ENCODE measurements around the gene VPS9D1.
"Not testable (repeated sequence)": the region's sequence is repeated elsewhere in the genome, so short reads cannot be mapped to it uniquely, and the experiment has no call there.

The VPS9D1 gene

GRCh38 chr16:89669755-89670154 is 50.9 kb downstream of the VPS9D1 start:
- DNase-seq (ENCODE audit: insufficient read length, low spot score) (no peak), FAIRE-seq (no peak)

- no peak for FAIRE-seq
- no peak for DNase-seq (ENCODE audit: insufficient read length, low spot score)
Measured at GRCh38 chr16:89668790-89669158, 51.9 kb downstream of the VPS9D1 start.

GRCh38 chr16:89667633-89668032 is 53.1 kb downstream of the VPS9D1 start:
- no peak for FAIRE-seq
- DNase-seq (ENCODE audit: insufficient read length, low spot score), result no peak

- FAIRE-seq; DNase-seq (ENCODE audit: insufficient read length, low spot score): not testable (repeated sequence)
Measured at GRCh38 chr16:89667000-89667399, 53.7 kb downstream of the VPS9D1 start.

- FAIRE-seq; DNase-seq (ENCODE audit: insufficient read length, low spot score): not testable (repeated sequence)
Measured at GRCh38 chr16:89664238-89664637, 56.5 kb downstream of the VPS9D1 start.

- DNase-seq (ENCODE audit: insufficient read length, low spot score) (no peak), FAIRE-seq (no peak)
Measured at GRCh38 chr16:89661215-89661614, 59.5 kb downstream of the VPS9D1 start.

- DNase-seq (ENCODE audit: insufficient read length, low spot score), result no peak
- no peak for FAIRE-seq
Measured at GRCh38 chr16:89660146-89660545, 60.6 kb downstream of the VPS9D1 start.

GRCh38 chr16:89658221-89658879 is 62.3 kb downstream of the VPS9D1 start:
- no peak for DNase-seq (ENCODE audit: insufficient read length, low spot score)

GRCh38 chr16:89657442-89658220 is 63.1 kb downstream of the VPS9D1 start, which contains the start of the genes CHMP1A and SPATA33:
Gene CHMP1A, minus strand, starts transcription at chr16:89657708. Its CDS starts 120 bp downstream, at chr16:89657588.
Gene SPATA33, plus strand, starts transcription at chr16:89657836. Its CDS starts 76 bp downstream, at chr16:89657912.
- peak; percentile 91 for DNase-seq (ENCODE audit: insufficient read length, low spot score)
- FAIRE-seq, result peak; percentile 46

More at GRCh38 chr16:89658221-89658879, 62.3 kb downstream of the VPS9D1 start:
- no peak for FAIRE-seq

Data from HTR-8/SVneo (cell line).